Measurements from ENCODE around the gene LAMA5. TPM values are rescaled to one million over a fixed set of nuclear protein-coding genes. Genes with fewer than 3 reads are reported as not detected.

Gene LAMA5
- total RNA-seq, 1 experiment from 2014 or later, result 266 TPM

DNA sequence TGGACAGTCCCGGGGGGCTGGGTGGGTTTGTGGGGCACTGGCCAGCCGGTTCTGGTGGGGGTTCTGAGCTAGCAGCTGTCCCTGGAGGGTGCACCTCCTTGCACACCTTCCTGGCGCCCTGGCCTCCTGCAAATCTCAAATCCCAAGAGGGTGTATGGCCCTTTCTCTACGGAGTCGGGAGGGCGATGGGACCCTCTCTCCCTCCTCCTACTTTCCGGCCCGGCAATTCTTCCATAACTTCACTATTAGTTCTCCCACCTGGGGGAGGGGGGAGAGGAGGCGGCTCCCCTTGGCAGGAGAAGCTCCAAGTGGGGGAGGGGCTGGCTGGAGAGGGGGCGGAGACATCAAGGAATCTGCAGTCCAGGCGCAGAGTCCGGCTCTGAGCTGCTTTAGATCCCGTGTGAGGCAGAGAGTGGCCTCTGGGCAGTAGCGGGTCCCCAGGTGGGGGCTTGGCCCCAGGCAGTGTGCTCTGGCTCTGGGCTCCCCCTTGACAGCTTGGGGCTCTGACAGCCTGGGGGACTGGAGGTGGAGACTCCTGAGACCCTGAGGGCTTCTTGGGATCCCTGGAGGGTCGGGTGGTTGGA is 1.4 kb upstream of the LAMA5 start:
- peak; percentile 61 for DNase-seq (ENCODE audit: unreplicated experiment)
- CTCF ChIA-PET, result interaction anchor here (0.6 to 8.3 kb wide), 16 partner anchors 8 to 357 kb away, joined by 3 to 87 read pairs (median 4); partner anchors contain the start of gene RPS21
- intact Hi-C loops (cut with micrococcal nuclease), result loop anchor here (5.0 kb wide), 1 partner anchor 66 kb away; the partner anchor contains the start of gene ADRM1
- POLR2A ChIA-PET, result interaction anchor here (0.6 to 12.9 kb wide), 11 partner anchors 7 to 326 kb away, joined by 3 to 347 read pairs (median 10); partner anchors contain the start of genes ADRM1 and RPS21
- peaks cover 33% of the 10 kb centered on the region for H3K4me1 Mint-ChIP-seq (ENCODE audit: insufficient read depth, unreplicated experiment)
- TF ChIP-seq, protein P1, sequence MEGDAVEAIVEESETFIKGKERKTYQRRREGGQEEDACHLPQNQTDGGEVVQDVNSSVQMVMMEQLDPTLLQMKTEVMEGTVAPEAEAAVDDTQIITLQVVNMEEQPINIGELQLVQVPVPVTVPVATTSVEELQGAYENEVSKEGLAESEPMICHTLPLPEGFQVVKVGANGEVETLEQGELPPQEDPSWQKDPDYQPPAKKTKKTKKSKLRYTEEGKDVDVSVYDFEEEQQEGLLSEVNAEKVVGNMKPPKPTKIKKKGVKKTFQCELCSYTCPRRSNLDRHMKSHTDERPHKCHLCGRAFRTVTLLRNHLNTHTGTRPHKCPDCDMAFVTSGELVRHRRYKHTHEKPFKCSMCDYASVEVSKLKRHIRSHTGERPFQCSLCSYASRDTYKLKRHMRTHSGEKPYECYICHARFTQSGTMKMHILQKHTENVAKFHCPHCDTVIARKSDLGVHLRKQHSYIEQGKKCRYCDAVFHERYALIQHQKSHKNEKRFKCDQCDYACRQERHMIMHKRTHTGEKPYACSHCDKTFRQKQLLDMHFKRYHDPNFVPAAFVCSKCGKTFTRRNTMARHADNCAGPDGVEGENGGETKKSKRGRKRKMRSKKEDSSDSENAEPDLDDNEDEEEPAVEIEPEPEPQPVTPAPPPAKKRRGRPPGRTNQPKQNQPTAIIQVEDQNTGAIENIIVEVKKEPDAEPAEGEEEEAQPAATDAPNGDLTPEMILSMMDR (IDR thresholded peaks at IDR 0.05; ENCODE audit: unreplicated experiment), result no peak
- H3K27ac Mint-ChIP-seq (ENCODE audit: low read depth, unreplicated experiment), result no peak overlapping the region
- no peaks in the 10 kb centered on the region for H3K9me3 Mint-ChIP-seq (ENCODE audit: unreplicated experiment)
- no TSS peak for BruUV-seq (replicated peaks)
- H3K4me3 Mint-ChIP-seq (ENCODE audit: unreplicated experiment), result peak overlapping the region; percentile 80
- peaks cover 24% of the 10 kb centered on the region for H3K36me3 Mint-ChIP-seq (ENCODE audit: insufficient read depth, unreplicated experiment)
- H3K27me3 Mint-ChIP-seq (ENCODE audit: insufficient read depth, unreplicated experiment), result no peaks in the 10 kb centered on the region

DNA sequence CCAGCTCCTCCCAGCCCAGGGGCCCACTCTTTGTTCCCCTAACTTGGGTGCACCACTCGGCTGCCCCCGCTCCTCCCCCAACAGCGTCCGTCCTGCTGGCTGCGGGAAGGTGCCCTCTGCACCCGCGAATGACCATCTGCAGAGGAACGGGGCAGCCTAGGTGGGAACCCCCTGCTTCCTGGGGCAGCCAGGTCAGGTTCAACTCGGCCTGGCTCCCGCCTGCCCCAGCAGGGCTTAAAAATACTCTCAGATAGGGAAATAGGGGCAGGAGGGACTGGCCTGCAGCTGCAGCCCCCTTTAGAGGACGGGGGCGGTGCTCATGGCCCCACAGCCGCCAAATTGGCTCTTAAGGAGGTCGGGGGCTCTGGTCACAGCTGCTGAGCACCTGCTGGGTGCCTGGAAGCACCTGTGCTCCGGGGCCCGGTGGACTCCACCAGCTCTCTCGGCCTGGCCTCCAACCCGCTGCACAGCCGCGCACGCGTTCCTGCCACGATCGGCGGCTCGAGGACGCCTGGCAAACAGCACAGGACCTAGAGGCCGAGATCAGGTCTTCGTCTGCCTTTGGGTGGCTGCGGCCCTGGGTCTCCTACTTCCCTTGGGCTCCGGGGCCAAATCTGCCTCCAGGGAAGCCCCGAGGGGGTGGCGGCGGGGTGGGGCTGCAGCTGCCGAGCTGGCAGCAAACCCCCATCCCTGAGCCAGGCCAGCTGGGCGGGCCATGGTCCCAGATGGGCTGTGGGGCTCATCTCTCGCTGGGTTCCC is 700 bp upstream of the LAMA5 start:
- ChIA-PET CTCF (interaction anchor here (0.6 to 8.3 kb wide), 12 partner anchors 9 to 313 kb away, joined by 3 to 87 read pairs (median 6); no protein-coding TSS in a partner anchor), POLR2A (interaction anchor here (0.7 to 12.9 kb wide), 12 partner anchors 11 to 1612 kb away, joined by 3 to 347 read pairs (median 7); partner anchors contain the start of genes ADRM1 and RPS21)
- Mint-ChIP-seq H3K27me3 (ENCODE audit: insufficient read depth, unreplicated experiment) (no peaks in the 10 kb centered on the region), H3K4me1 (ENCODE audit: insufficient read depth, unreplicated experiment) (peaks cover 34% of the 10 kb centered on the region), H3K36me3 (ENCODE audit: insufficient read depth, unreplicated experiment) (peaks cover 20% of the 10 kb centered on the region), H3K27ac (ENCODE audit: low read depth, unreplicated experiment) (no peak overlapping the region), H3K4me3 (ENCODE audit: unreplicated experiment) (peak overlapping the region; percentile 80), H3K9me3 (ENCODE audit: unreplicated experiment) (no peaks in the 10 kb centered on the region)
- intact Hi-C loops (cut with micrococcal nuclease), result loop anchor here (5.0 kb wide), 1 partner anchor 66 kb away; the partner anchor contains the start of gene ADRM1
- TF ChIP-seq, protein P1 (IDR thresholded peaks at IDR 0.05; ENCODE audit: unreplicated experiment), result no peak
- no TSS peak for BruUV-seq (replicated peaks)
- no peak for DNase-seq (ENCODE audit: unreplicated experiment)

DNA sequence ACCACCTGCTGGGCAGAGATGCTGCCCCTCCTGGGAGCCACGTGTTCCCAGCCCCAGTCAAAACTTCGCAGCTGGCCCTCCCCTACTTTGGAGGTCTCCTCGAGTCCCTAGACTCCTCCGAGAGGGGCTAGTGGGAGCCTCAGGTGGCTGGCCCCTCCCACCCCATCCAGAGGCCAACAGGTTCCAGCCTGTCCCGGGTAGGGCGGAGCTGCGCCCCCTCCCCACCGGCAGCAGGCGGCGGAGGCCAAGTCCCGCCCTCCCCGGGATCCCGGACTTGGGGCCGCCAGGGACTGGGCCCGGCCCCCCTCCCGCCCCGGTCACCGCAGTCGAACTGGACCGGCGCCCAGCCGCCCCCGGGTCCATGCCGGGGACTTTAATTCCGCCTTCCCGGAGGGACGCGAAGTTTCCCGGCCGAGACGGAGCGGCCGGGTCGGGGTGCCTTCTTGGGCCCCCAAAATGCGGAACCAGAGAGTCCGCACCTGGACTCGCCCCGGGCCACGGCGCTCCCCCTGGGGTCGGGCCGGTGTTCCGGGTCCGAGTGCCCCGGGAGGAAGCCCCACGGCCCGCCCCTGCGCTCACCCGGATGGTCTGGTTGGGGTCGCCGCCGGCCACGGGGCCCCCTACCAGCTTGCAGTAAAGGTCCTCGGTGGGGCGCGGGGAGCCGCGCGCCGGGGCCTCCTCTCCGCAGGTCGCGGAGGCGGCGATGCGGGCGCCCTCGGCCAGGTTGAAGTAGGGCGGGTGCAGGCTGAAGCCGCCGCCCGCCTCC is 559 bp downstream of the LAMA5 start:
- Mint-ChIP-seq H3K27ac (ENCODE audit: low read depth, unreplicated experiment) (no peak overlapping the region), H3K9me3 (ENCODE audit: unreplicated experiment) (no peaks in the 10 kb centered on the region), H3K36me3 (ENCODE audit: insufficient read depth, unreplicated experiment) (peaks cover 26% of the 10 kb centered on the region), H3K4me1 (ENCODE audit: insufficient read depth, unreplicated experiment) (peaks cover 45% of the 10 kb centered on the region), H3K4me3 (ENCODE audit: unreplicated experiment) (peak overlapping the region; percentile 80), H3K27me3 (ENCODE audit: insufficient read depth, unreplicated experiment) (no peaks in the 10 kb centered on the region)
- DNase-seq (ENCODE audit: unreplicated experiment), result peak; percentile 68
- ChIA-PET CTCF (interaction anchor here (0.6 to 8.3 kb wide), 10 partner anchors 10 to 66 kb away, joined by 3 to 87 read pairs (median 14); partner anchors contain the start of gene RPS21), POLR2A (interaction anchor here (0.6 to 12.9 kb wide), 18 partner anchors 9 to 1614 kb away, joined by 3 to 347 read pairs (median 4); partner anchors contain the start of genes ADRM1, LSM14B, MRGBP and RPS21)
- TF ChIP-seq, protein P1 (IDR thresholded peaks at IDR 0.05; ENCODE audit: unreplicated experiment), result no peak
- intact Hi-C loops (cut with micrococcal nuclease), result loop anchor here (5.0 kb wide), 1 partner anchor 64 kb away; the partner anchor contains the start of gene ADRM1
- BruUV-seq (replicated peaks), result no TSS peak
